Measurements from ENCODE around the gene CCDC33.

CCDC33 gene

DNA sequence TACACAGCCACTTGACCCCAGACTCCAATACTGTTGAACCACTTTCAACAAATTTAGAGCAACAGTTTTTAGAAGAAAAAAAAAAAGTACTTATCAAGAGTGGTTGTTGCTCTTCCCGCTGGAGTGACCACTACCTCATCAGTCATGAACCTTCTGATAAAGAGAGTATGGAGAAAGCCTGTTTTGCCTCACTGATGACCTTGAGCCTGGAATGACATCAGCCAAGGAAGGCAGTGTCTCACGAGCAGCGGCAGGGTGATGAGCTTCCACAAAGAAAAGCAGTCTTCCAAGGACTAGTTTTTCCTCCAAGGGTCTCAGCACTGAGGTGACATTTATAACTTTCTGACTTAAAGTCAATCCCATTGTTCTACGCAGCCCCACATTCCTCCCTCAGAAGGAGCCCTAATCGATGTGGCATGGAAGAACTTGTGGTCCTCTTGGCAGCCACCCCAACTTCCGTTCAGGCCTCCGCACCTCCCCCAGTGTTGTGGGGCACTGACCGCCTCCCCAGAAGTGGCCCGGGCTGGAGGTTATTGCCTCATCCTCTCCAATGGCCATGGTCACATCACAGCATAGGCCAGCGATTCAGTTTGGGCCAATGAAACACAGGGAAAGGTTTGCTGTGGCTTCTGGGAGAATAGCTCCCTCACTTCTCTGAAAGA is 133.1 kb downstream of the CCDC33 start:
- no peak for DNase-seq

GRCh38 chr15:74369756-74370155 is 133.6 kb downstream of the CCDC33 start:
- DNase-seq, result no peak

DNA sequence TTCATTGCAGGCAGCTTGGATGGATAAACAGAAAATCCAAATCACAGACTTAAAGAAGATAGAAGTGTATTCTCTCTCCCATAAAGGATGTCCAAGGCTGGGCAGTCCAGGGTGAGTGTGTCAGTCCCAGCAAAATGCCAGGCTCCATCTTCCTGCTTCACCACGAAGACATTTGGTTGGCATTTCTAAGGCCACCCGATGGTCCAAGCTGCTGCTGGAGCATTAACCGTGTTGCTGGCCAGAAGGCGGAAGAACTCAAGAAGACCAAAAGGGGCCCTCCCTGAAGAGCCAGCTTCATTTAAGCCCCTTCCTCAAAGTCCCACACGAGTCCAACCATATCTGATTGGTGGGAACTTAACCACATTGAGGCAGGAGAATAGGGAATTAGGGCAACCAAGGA is 134.3 kb downstream of the CCDC33 start:
- DNase-seq, result no peak

- no peak for DNase-seq
Measured at GRCh38 chr15:74373056-74373650, 137.0 kb downstream of the CCDC33 start.

- DNase-seq, result peak; percentile 63 to 70
Measured at GRCh38 chr15:74373731-74374647, 137.9 kb downstream of the CCDC33 start.

DNA sequence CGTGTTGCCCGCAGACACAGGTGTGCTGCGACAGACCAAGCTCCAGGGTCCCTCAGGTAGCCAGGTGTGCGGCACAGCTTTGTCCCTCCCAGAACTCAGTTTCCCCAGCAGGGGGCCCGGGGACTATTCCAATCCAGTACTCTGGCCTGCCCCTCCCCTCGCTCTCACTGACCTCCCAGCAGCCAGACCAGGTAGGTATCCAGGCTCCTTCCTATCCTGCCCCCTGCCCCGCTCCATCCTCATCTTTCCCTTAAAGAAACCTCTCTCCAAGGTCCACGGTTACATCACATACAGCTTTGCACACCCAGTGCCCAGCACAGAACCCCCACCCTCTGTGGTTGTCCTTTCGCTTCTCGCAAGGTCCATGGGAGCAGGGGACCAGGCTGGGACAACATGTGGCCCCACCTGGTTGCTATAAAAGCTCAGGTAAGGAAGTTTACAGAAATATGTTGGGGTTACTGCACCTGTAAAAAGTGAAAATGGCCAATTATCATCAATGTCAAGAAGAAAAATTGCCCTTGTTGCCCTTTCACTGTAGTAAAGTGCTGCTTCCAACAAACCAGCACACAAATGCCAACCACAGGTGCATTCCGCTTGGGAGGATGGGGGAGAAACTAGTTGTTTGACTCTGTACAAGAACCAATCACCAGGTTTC is 138.6 kb downstream of the CCDC33 start:
- no peak for DNase-seq

- DNase-seq, result peak; percentile 70 to 75
Measured at GRCh38 chr15:74375303-74375693, 139.2 kb downstream of the CCDC33 start.

DNA sequence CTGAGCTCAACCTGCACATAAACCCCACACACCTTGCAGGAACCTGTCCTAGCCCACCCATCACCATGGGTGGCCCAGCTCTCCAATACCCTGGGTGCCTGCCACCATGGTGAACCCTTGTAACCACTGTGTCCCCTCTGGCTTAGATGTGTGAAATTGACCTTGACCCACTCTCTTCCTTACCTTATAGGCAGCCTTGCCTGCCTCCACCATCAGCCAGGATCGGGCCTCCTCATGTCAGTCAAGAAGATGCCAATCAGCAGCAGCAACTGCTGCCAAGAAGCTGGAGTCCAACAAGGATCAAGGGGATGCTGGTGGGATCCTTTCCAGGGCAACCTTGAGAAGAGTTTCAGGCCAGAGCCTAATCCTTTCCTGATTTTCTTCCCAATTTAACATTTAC is 140.1 kb downstream of the CCDC33 start:
- DNase-seq, result no peak

DNA sequence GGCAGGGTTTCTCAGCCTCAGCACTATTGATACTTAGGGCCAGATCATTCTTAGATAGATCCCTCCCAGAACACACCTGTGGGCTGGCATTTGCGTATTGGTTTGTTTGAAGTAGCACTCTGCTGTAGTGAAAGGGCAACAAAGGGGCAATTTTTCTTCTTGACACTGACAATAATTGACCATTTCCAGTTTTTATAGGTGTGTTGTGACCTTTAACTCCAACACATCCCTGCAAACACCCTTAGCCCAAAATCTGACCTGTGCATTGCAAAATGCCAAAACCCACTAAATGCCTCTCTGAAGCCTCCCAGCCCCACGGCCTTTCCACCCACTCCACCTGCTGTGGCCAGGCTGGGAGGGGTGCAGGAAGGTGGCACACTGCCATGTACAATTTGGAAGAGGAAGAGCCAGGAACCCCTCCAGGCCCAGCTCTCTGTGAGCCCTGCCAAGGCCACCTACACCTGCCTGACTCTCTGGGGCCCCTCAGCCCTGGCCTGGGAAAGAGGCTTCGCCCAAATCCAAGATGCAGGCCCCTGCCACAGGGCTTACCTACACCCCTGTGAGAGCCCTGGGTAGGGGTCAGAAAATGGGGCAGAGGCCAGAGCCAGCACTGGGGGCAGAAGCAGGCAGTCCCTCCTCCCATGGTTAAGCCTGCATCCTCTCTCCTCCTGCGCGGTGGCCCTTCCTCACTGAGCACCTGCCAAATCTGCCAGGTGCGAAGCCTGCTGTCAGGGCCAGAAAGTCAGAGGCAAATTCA is 140.9 kb downstream of the CCDC33 start:
- DNase-seq, result no peak

GRCh38 chr15:74377831-74378766 is 142.0 kb downstream of the CCDC33 start:
- DNase-seq, result no peak

GRCh38 chr15:74378848-74379247 is 142.7 kb downstream of the CCDC33 start:
- DNase-seq, result no peak

DNA sequence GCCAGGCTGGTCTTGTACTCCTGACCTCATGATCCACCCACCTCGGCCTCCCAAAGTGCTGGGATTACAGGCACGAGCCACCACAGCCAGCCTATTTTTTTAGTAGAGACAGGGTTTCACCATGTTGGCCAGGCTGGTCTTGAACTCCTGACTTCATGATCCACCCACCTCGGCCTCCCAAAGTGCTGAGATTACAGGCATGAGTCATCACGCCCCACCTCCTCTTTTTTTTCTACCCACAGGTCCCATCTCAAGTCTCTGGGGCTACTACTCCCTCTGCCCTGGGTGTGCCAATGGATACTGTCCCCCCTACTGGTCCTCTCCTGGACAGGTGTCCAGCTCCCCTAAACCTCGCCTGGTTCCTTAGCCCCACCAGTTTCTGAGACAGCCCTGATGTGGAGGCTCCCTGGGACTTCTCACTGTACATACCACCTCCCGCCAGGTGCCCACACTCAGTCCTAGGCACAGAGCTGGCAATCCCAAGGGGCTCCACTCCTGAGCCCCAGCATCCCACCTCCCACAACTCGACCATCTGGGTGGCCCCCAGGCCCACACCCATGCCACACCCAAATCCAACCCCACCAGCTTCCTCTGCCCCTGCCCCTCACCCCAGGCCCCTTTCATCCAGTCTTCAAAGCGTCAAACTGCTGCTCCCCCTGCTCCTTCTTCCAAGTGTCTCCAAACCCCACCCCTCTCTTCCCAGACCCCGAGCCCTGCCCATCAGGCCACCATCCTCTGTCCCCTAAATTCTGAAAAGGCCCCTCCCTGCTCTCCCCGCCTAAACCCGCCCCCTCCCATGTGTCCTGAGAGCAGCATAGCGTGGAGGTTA is 144.4 kb downstream of the CCDC33 start:
- no peak for DNase-seq

- no peak for DNase-seq
Measured at GRCh38 chr15:74381190-74381453, 145.0 kb downstream of the CCDC33 start.

GRCh38 chr15:74381481-74381880 is 145.4 kb downstream of the CCDC33 start:
- no peak for DNase-seq

- DNase-seq, result peak; percentile 61
Measured at GRCh38 chr15:74382004-74382816, 146.1 kb downstream of the CCDC33 start.

DNA sequence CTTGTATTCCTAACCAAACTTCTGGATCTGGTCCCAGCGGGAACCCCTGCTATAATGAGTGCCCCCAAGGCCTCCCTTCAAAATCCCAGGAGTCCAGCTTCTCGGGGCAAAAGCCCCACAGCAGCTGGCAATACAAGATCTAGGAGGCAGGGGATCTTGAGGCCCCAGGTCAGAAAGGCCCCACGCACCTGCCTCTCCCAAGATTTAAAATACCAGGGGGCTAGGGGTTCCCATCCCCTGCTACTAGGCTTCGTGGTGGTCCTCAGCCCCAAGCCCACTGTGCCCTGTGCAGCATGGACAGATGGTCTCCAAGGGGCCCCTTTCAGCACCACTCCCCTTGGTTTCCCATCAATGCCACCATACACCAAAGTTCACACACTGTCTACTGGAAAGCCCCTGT is 147.2 kb downstream of the CCDC33 start:
- DNase-seq, result no peak

- no peak for DNase-seq
Measured at GRCh38 chr15:74383695-74384565, 147.8 kb downstream of the CCDC33 start.

DNA sequence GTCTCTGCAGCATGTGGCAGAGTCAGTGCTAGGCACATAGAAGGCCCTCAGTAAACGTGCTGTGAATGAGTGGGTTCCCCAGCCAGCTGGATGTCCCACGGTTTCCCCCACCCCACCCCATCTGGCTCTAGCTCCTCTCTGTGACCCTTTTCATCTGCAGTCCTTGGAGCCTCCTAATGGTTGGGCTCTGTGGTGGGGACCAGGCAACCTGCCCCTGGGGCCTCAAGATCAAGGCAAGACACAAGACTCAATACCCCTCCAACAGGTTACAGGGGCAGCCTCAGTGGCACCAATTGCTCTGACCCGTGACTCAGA is 148.4 kb downstream of the CCDC33 start:
- no peak for DNase-seq

All from AML-193 (cell line).